GM13977 (cell line): Measurements from ENCODE around the gene GPBP1L1.

Experiments used
- DNase-seq: peaks from one replicate; pipeline ENCODE4 v3.0.0; 2012; ENCODE audit warnings: low spot score
- CTCF ChIP-seq: IDR thresholded peaks from 2 replicates; pipeline ENCODE4 v1.5.1; 2012; ENCODE audit warnings: mild to moderate bottlenecking, control low read depth; ENCODE audit not compliant: insufficient read depth; ENCODE audit errors: extremely low read depth, missing control alignments
- in situ Hi-C: fragments of 300-500 bp; cut with MboI; formaldehyde crosslinking; loops from one replicate; pipeline ENCODE4 v1.12.0; 2022; ENCODE audit warnings: low sequenced_read_pairs, low pct_unique_long_range_greater_than_20kb, mixed read lengths, inconsistent platforms; ENCODE audit not compliant: unreplicated experiment

Gene GPBP1L1

GRCh38 chr1:45658171-45658570, 28.2 kb downstream of the GPBP1L1 start:
- in situ Hi-C loops: no loop called here

GRCh38 chr1:45656573-45657226, 29.6 kb downstream of the GPBP1L1 start:
- TF ChIP-seq CTCF: no peak
- in situ Hi-C loops: no loop called here
- DNase-seq: no peak

More at GRCh38 chr1:45658171-45658570, 28.2 kb downstream of the GPBP1L1 start:
- no peak for DNase-seq
- TF ChIP-seq CTCF: no peak

GRCh38 chr1:45654540-45655280, 31.6 kb downstream of the GPBP1L1 start:
- in situ Hi-C loops: no loop called here
- no peak for TF ChIP-seq CTCF
- DNase-seq: peak; percentile 22

GRCh38 chr1:45647248-45648021, 38.9 kb downstream of the GPBP1L1 start:
- DNase-seq: no peak
- in situ Hi-C loops: no loop called here
- no peak for TF ChIP-seq CTCF

- TF ChIP-seq CTCF: no peak
- in situ Hi-C loops: no loop called here
- no peak for DNase-seq
Observed at GRCh38 chr1:45644661-45645060, 41.7 kb downstream of the GPBP1L1 start.

- TF ChIP-seq CTCF: no peak
- in situ Hi-C loops: no loop called here
- no peak for DNase-seq
Observed at GRCh38 chr1:45643978-45644377, 42.4 kb downstream of the GPBP1L1 start.
